Posterior cingulate gyrus (tissue), 11 donors: ENCODE results near the gene ZFHX3.

ENCODE experiments used
- DNase-seq, 10 donors: peaks; one replicate each; pipeline versions ENCODE4 v3.0.0 to v3.0.0-alpha.2; 2020 to 2021; ENCODE audit warnings: mixed read lengths in 3 of 10
- intact Hi-C: fragments of 100-400 bp; cut with DNase I; formaldehyde crosslinking; loops from one replicate; pipeline ENCODE4 v1.15.1; 2023

Gene ZFHX3

GRCh38 chr16:73069581-73070262 lies 21.8 kb upstream of the ZFHX3 start:
- no peak for DNase-seq
- intact Hi-C loops = no loop called here

- DNase-seq = peak in 1 of 10 donors; percentile 83
- intact Hi-C loops = no loop called here
Measured at GRCh38 chr16:73068541-73069401, 20.8 kb upstream of the ZFHX3 start.

- intact Hi-C loops = no loop called here
- no peak for DNase-seq
Measured at GRCh38 chr16:73067671-73068540, 20.0 kb upstream of the ZFHX3 start.

GRCh38 chr16:73066927-73067670 lies 19.2 kb upstream of the ZFHX3 start:
- peak in 1 of 10 donors; percentile 70 for DNase-seq
- intact Hi-C loops = no loop called here

GRCh38 chr16:73066331-73066926 lies 18.5 kb upstream of the ZFHX3 start:
- DNase-seq = no peak
- intact Hi-C loops = no loop called here

- no peak for DNase-seq
- intact Hi-C loops = no loop called here
Measured at GRCh38 chr16:73065632-73066330, 17.9 kb upstream of the ZFHX3 start.

- intact Hi-C loops = no loop called here
- DNase-seq = peak in 1 of 10 donors; percentile 66
Measured at GRCh38 chr16:73064994-73065545, 17.1 kb upstream of the ZFHX3 start.

GRCh38 chr16:73064212-73064993 lies 16.5 kb upstream of the ZFHX3 start:
- DNase-seq = no peak
- intact Hi-C loops = no loop called here

- no peak for DNase-seq
- intact Hi-C loops = no loop called here
Measured at GRCh38 chr16:73063854-73064211, 15.9 kb upstream of the ZFHX3 start.

GRCh38 chr16:73062743-73063733 lies 15.1 kb upstream of the ZFHX3 start:
- intact Hi-C loops = no loop called here
- DNase-seq = no peak

GRCh38 chr16:73062001-73062616 lies 14.2 kb upstream of the ZFHX3 start:
- intact Hi-C loops = no loop called here
- no peak for DNase-seq

GRCh38 chr16:73060892-73061490 lies 13.1 kb upstream of the ZFHX3 start:
- DNase-seq = peak in 1 of 10 donors; percentile 1
- intact Hi-C loops = no loop called here

GRCh38 chr16:73059779-73060615 lies 12.1 kb upstream of the ZFHX3 start:
- intact Hi-C loops = no loop called here
- peak in 1 of 10 donors; percentile 1 for DNase-seq

GRCh38 chr16:73058616-73059409 lies 10.9 kb upstream of the ZFHX3 start:
- intact Hi-C loops = no loop called here
- peak in 3 of 10 donors; percentile 48 to 83 (median 78) for DNase-seq
